ENCODE data around the gene RAF1. TPM values are rescaled to one million over a fixed set of nuclear protein-coding genes. Genes with fewer than 3 reads are reported as not detected.
A peak's percentile ranks its signal among the peaks of the same experiment; 100 is the strongest.
"Not testable (repeated sequence)": the region's sequence is repeated elsewhere in the genome, so short reads cannot be mapped to it uniquely, and the experiment has no call there.

The RAF1 gene
- total RNA-seq, 2 experiments from 2014 or later = 71.1 to 74.9 TPM

GRCh38 chr3:12681089-12681942 is 17.4 kb upstream of the RAF1 start:
- TF ChIP-seq, protein P1, sequence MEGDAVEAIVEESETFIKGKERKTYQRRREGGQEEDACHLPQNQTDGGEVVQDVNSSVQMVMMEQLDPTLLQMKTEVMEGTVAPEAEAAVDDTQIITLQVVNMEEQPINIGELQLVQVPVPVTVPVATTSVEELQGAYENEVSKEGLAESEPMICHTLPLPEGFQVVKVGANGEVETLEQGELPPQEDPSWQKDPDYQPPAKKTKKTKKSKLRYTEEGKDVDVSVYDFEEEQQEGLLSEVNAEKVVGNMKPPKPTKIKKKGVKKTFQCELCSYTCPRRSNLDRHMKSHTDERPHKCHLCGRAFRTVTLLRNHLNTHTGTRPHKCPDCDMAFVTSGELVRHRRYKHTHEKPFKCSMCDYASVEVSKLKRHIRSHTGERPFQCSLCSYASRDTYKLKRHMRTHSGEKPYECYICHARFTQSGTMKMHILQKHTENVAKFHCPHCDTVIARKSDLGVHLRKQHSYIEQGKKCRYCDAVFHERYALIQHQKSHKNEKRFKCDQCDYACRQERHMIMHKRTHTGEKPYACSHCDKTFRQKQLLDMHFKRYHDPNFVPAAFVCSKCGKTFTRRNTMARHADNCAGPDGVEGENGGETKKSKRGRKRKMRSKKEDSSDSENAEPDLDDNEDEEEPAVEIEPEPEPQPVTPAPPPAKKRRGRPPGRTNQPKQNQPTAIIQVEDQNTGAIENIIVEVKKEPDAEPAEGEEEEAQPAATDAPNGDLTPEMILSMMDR (IDR thresholded peaks at IDR 0.05) = no peak
- intact Hi-C loops (cut with micrococcal nuclease) = no loop called here
- Mint-ChIP-seq H3K27ac (no peak overlapping the region), H3K4me1 (ENCODE audit: low read depth) (peaks cover 9% of the 10 kb centered on the region), H3K4me3 (no peak overlapping the region), H3K27me3 (no peaks in the 10 kb centered on the region), H3K36me3 (ENCODE audit: low read depth) (no peaks in the 10 kb centered on the region), H3K9me3 (no peaks in the 10 kb centered on the region)
- no peak for DNase-seq
- peak; percentile 10 for ATAC-seq
- ChIA-PET CTCF (interaction anchor here (0.7 to 1.6 kb wide), 4 partner anchors 38 to 99 kb away, joined by 3 to 4 read pairs (median 3); no protein-coding TSS in a partner anchor), POLR2A (no interaction called here)

GRCh38 chr3:12679468-12679867 is 15.6 kb upstream of the RAF1 start:
- ATAC-seq = no peak
- H3K4me1 Mint-ChIP-seq (ENCODE audit: low read depth) = peaks cover 9% of the 10 kb centered on the region
- H3K4me3 Mint-ChIP-seq = no peak overlapping the region
- TF ChIP-seq, protein P1 (IDR thresholded peaks at IDR 0.05) = no peak
- no peak for DNase-seq
- ChIA-PET POLR2A (interaction anchor here (1.0 kb wide), 1 partner anchor 15 kb away, joined by 3 read pairs; the partner anchor contains the start of gene RAF1), CTCF (interaction anchor here (0.6 to 1.6 kb wide), 2 partner anchors 40 to 208 kb away, joined by 3 read pairs; no protein-coding TSS in a partner anchor)
- no peak overlapping the region for H3K27ac Mint-ChIP-seq
- no peaks in the 10 kb centered on the region for H3K36me3 Mint-ChIP-seq (ENCODE audit: low read depth)
- H3K27me3 Mint-ChIP-seq = no peaks in the 10 kb centered on the region
- no peaks in the 10 kb centered on the region for H3K9me3 Mint-ChIP-seq
- intact Hi-C loops (cut with micrococcal nuclease) = no loop called here

DNA sequence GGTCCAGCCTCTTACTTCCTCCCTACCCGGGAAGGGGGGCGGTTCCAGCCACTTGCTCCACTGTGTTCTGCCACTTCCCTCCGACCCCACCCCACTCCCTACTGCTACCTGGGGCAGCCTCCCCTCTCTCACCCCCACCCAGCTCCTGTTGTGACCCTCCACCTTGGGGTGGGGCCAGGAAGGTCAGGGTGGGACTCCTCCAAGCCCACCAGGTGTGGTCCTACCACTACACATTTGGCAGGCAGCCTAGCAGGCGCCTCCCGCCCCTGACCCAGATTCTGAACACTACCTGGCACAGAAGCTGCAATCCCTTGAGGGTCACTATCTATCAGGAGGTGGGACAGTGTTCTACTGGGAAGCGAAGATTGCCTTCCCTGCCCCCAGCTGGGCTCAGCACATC is 13.7 kb upstream of the RAF1 start:
- intact Hi-C loops (cut with micrococcal nuclease) = no loop called here
- H3K4me1 Mint-ChIP-seq (ENCODE audit: low read depth) = peaks cover 9% of the 10 kb centered on the region
- H3K27me3 Mint-ChIP-seq = no peaks in the 10 kb centered on the region
- ATAC-seq (no peak), DNase-seq (no peak)
- H3K9me3 Mint-ChIP-seq = no peaks in the 10 kb centered on the region
- ChIA-PET CTCF (interaction anchor here (1.0 kb wide), 1 partner anchor 41 kb away, joined by 3 read pairs; no protein-coding TSS in a partner anchor), POLR2A (no interaction called here)
- H3K4me3 Mint-ChIP-seq = no peak overlapping the region
- no peak overlapping the region for H3K27ac Mint-ChIP-seq
- no peaks in the 10 kb centered on the region for H3K36me3 Mint-ChIP-seq (ENCODE audit: low read depth)
- TF ChIP-seq, protein P1 (IDR thresholded peaks at IDR 0.05) = no peak

GRCh38 chr3:12675115-12675810 is 11.3 kb upstream of the RAF1 start:
- H3K9me3 Mint-ChIP-seq = no peaks in the 10 kb centered on the region
- TF ChIP-seq, protein P1 (IDR thresholded peaks at IDR 0.05) = no peak
- ChIA-PET CTCF (no interaction called here), POLR2A (no interaction called here)
- intact Hi-C loops (cut with micrococcal nuclease) = no loop called here
- H3K4me1 Mint-ChIP-seq (ENCODE audit: low read depth) = no peaks in the 10 kb centered on the region
- H3K27me3 Mint-ChIP-seq = no peaks in the 10 kb centered on the region
- H3K27ac Mint-ChIP-seq = no peak overlapping the region
- no peak overlapping the region for H3K4me3 Mint-ChIP-seq
- DNase-seq (no peak), ATAC-seq (no peak)
- no peaks in the 10 kb centered on the region for H3K36me3 Mint-ChIP-seq (ENCODE audit: low read depth)

DNA sequence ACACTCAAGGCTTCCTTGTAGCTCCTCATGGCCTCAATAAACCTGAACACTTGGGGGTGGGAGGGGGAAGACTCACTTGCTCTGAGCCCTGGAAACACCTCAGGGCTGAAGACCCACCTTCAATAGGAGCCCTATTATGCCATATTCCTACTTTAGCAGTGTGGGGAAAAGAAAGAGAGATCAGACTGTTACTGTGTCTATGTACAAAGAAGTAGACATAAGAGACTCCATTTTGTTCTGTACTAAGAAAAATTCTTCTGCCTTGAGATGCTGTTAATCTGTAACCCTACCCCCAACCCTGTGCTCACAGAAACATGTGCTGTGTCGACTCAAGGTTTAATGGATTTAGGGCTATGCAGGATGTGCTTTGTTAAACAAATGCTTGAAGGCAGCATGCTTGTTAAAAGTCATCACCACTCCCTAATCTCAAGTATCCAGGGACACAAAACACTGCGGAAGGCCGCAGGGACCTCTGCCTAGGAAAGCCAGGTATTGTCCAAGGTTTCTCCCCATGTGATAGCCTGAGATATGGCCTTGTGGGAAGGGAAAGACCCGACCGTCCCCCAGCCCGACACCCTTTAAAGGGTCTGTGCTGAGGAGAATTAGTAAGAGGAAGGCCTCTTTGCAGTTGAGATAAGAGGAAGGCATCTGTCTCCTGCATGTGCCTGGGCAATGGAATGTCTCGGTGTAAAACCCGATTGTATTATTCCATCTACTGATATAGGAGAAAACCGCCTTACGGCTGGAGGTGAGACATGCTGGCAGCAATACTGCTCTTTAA is 10.2 kb upstream of the RAF1 start:
- H3K27ac Mint-ChIP-seq; H3K27me3 Mint-ChIP-seq; intact Hi-C loops (cut with micrococcal nuclease); ATAC-seq; POLR2A ChIA-PET; H3K36me3 Mint-ChIP-seq (ENCODE audit: low read depth); DNase-seq; H3K4me1 Mint-ChIP-seq (ENCODE audit: low read depth); H3K9me3 Mint-ChIP-seq; H3K4me3 Mint-ChIP-seq; CTCF ChIA-PET: not testable (repeated sequence)

Data from activated CD8-positive, alpha-beta T cell treated with anti-CD3 and anti-CD28 coated beads for 36 hours (primary cell).